Measurements from ENCODE around the gene RNF207. TPM values are rescaled to one million over a fixed set of nuclear protein-coding genes. Genes with fewer than 3 reads are reported as not detected.
"Not testable (repeated sequence)": the region's sequence is repeated elsewhere in the genome, so short reads cannot be mapped to it uniquely, and the experiment has no call there.

The RNF207 gene
- total and polyA plus RNA-seq, 2 of the 4 experiments (the other 2 are of a cell fraction), result 2.7 to 17.2 TPM

DNA sequence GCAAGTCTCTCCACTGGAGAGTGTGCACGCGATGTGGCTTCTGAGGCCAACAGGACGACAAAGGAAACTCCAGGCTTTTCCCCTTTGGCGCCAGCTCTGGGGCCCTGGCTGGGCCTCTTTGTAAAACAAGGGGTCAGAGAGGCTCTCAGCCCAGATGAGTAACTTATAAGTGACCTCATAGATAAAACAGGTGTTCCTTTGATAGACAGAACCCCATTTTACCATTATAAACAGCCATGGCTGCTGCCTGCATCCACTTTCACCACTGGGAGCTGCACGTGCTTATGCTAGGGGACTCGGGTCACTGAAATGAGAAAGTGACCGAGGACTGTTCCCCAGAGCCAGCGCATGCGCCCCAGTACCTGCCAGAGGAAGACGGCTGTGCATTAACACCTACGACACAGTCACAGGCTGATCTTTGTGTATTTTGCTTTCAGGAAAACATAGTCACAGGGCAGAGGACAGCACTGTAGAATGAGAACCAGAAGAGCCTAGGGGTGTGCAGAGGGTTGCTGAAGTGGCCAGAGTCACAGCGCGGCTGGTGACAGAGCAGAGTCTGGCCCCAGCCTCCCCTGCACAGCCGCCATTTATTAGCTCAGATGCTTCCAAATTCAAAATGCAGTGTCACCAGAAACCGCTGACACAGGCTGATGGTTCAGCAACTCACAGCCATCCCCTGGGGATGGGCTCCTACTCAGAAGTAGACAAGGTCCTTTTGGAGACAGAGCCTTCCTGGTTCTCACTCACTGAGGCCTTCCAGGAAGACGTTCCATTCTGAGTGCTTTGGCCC is 12.7 kb downstream of the RNF207 start:
- H2BK120ac ChIP-seq (ENCODE audit: low read depth, low read length), result no peak overlapping the region
- dilution Hi-C loops (cut with HindIII; ENCODE audit: low sequenced_read_pairs, unreplicated experiment), result no loop called here
- TF ChIP-seq RAD21 (IDR thresholded peaks at IDR 0.05; ENCODE audit: low read length), result no peak
- TF ChIP-seq FOS (IDR thresholded peaks at IDR 0.05; ENCODE audit: low read depth, low read length), result no peak
- TF ChIP-seq RFX5 (IDR thresholded peaks at IDR 0.05; ENCODE audit: low read depth, low read length), result no peak
- TF ChIP-seq SMC3 (IDR thresholded peaks at IDR 0.05; ENCODE audit: low read depth, low read length), result no peak
- TF ChIP-seq BHLHE40 (IDR thresholded peaks at IDR 0.05; ENCODE audit: low read depth, low read length), result no peak
- no peak for TF ChIP-seq CHD1 (IDR thresholded peaks at IDR 0.05; ENCODE audit: low read depth, low read length)
- no peak for TF ChIP-seq ELK1 (IDR thresholded peaks at IDR 0.05; ENCODE audit: borderline replicate concordance, low read depth, low read length)

GRCh38 chr1:6219641-6220040 is 13.7 kb downstream of the RNF207 start:
- H3K56ac ChIP-seq (ENCODE audit: extremely low read depth, insufficient read depth, low read length); H3K4me3 ChIP-seq (ENCODE audit: insufficient read depth, low read depth, low read length); H3K27ac ChIP-seq (ENCODE audit: insufficient read depth, low read length); H4K91ac ChIP-seq (ENCODE audit: insufficient read depth, low read depth, low read length); H3K4ac ChIP-seq (ENCODE audit: low read depth, low read length); H3K9me3 ChIP-seq (ENCODE audit: control insufficient read depth, insufficient read depth, low read length); H3K23ac ChIP-seq (ENCODE audit: low read depth, low read length); H3K79me1 ChIP-seq (ENCODE audit: low read depth in 1 of 2, low read length in 2 of 2); POLR2A ChIA-PET (ENCODE audit: unreplicated experiment); H3K4me1 ChIP-seq (ENCODE audit: control insufficient read depth, insufficient read depth, low read length); H4K5ac ChIP-seq (ENCODE audit: low read depth, low read length); H2AK9ac ChIP-seq (replicated peaks; ENCODE audit: low read depth, low read length, poor library complexity); H3K9ac ChIP-seq (ENCODE audit: low read depth, low read length); H3K18ac ChIP-seq (ENCODE audit: low read depth, low read length); in situ Hi-C loops (cut with MboI; ENCODE audit: low sequenced_read_pairs); H3K9me1 ChIP-seq (ENCODE audit: insufficient read depth, low read length); H2BK120ac ChIP-seq (ENCODE audit: low read depth, low read length); H3K14ac ChIP-seq (replicated peaks; ENCODE audit: low read depth, low read length); H2BK20ac ChIP-seq (ENCODE audit: low read depth, low read length); dilution Hi-C loops (cut with HindIII; ENCODE audit: low sequenced_read_pairs, unreplicated experiment); H2BK15ac ChIP-seq (ENCODE audit: low read depth, low read length); H2AFZ ChIP-seq (replicated peaks; ENCODE audit: low read length, poor library complexity); H4K8ac ChIP-seq (ENCODE audit: low read depth in 2 of 2, low read length in 2 of 2); H3K27me3 ChIP-seq (ENCODE audit: control insufficient read depth, insufficient read depth, low read length); H4K20me1 ChIP-seq (ENCODE audit: insufficient read depth, low read length); BruUV-seq (replicated peaks); H3K4me2 ChIP-seq (ENCODE audit: low read depth, low read length); H2BK5ac ChIP-seq (ENCODE audit: low read depth, low read length, poor library complexity, severe bottlenecking); intact Hi-C loops (cut with micrococcal nuclease); ATAC-seq (ENCODE audit: low read depth); DNase-seq; H2AK5ac ChIP-seq (ENCODE audit: low read depth, low read length): not testable (repeated sequence)
- CTCF ChIA-PET, result interaction anchor here (0.6 kb wide), 1 partner anchor 128 kb away, joined by 4 read pairs; no protein-coding TSS in a partner anchor
- 100% methylated on average over 2 of the region's 11 CpGs; no CpG with 5 or more reads in 1 of the 2 experiments for WGBS, 2 experiments (ENCODE audit: extremely low coverage in 2 of 2, insufficient read length in 1 of 2)
- H3K36me3 ChIP-seq (ENCODE audit: control insufficient read depth, insufficient read depth, low read length), result peaks cover 18% of the 10 kb centered on the region

More for the DNA sequence above, 12.7 kb downstream of the RNF207 start:
- Histone ChIP-seq H4K20me1 (ENCODE audit: insufficient read depth, low read length) (no peaks in the 10 kb centered on the region; the same call in 1 of the 2 replicates), H3K36me3 (ENCODE audit: control insufficient read depth, insufficient read depth, low read length) (peaks cover 11% of the 10 kb centered on the region), H2BK20ac (ENCODE audit: low read depth, low read length) (no peak overlapping the region), H3K56ac (ENCODE audit: extremely low read depth, insufficient read depth, low read length) (no peak overlapping the region), H4K5ac (ENCODE audit: low read depth, low read length) (no peak overlapping the region), H3K4me1 (ENCODE audit: control insufficient read depth, insufficient read depth, low read length) (no peaks in the 10 kb centered on the region), H3K9me1 (ENCODE audit: insufficient read depth, low read length) (no peaks in the 10 kb centered on the region; the same call in 1 of the 2 replicates), H3K23ac (ENCODE audit: low read depth, low read length) (no peak overlapping the region), H2AK9ac (replicated peaks; ENCODE audit: low read depth, low read length, poor library complexity) (no peak overlapping the region), H3K18ac (ENCODE audit: low read depth, low read length) (no peak overlapping the region), H2AK5ac (ENCODE audit: low read depth, low read length) (no peak overlapping the region), H2BK15ac (ENCODE audit: low read depth, low read length) (no peak overlapping the region), H4K8ac (ENCODE audit: low read depth in 2 of 2, low read length in 2 of 2) (no peak overlapping the region), H2BK5ac (ENCODE audit: low read depth, low read length, poor library complexity, severe bottlenecking) (no peak overlapping the region), H3K27me3 (ENCODE audit: control insufficient read depth, insufficient read depth, low read length) (no peaks in the 10 kb centered on the region), H3K4ac (ENCODE audit: low read depth, low read length) (no peak overlapping the region), H3K4me2 (ENCODE audit: low read depth, low read length) (no peak overlapping the region), H3K4me3 (ENCODE audit: insufficient read depth, low read depth, low read length) (no peak overlapping the region), H3K79me1 (ENCODE audit: low read depth in 1 of 2, low read length in 2 of 2) (no peaks in the 10 kb centered on the region; a peak in 1 of 4 replicates), H3K14ac (replicated peaks; ENCODE audit: low read depth, low read length) (no peak overlapping the region), H4K91ac (ENCODE audit: insufficient read depth, low read depth, low read length) (no peak overlapping the region), H3K9ac (ENCODE audit: low read depth, low read length) (no peak overlapping the region), H2AFZ (replicated peaks; ENCODE audit: low read length, poor library complexity) (no peak overlapping the region), H3K27ac (ENCODE audit: insufficient read depth, low read length) (no peak overlapping the region), H3K9me3 (ENCODE audit: control insufficient read depth, insufficient read depth, low read length) (no peaks in the 10 kb centered on the region)
- no peak for ATAC-seq (ENCODE audit: low read depth)
- CTCF ChIA-PET, result no interaction called here
- POLR2A ChIA-PET (ENCODE audit: unreplicated experiment), result no interaction called here
- 97% methylated on average over 9 of the region's 16 CpGs; no CpG with 5 or more reads in 1 of the 2 experiments for WGBS, 2 experiments (ENCODE audit: extremely low coverage in 2 of 2, insufficient read length in 1 of 2)
- in situ Hi-C loops (cut with MboI; ENCODE audit: low sequenced_read_pairs) (no loop called here), intact Hi-C loops (cut with micrococcal nuclease) (no loop called here)
- no TSS peak for BruUV-seq (replicated peaks)
- DNase-seq, result no peak
